GM12878 (cell line): ENCODE measurements around the gene YIF1B. TPM values are rescaled to one million over a fixed set of nuclear protein-coding genes. Genes with fewer than 3 reads are reported as not detected.
"Not testable (repeated sequence)": the region's sequence is repeated elsewhere in the genome, so short reads cannot be mapped to it uniquely, and the experiment has no call there.

ENCODE experiments used
- ATAC-seq: fragments of 200-7000 bp; cut with Tn5 transposase; 3 replicates; pipeline ENCODE4 v1.9.1; 2020; ENCODE audit warnings: mild to moderate bottlenecking, moderate library complexity
- BruUV-seq: library from RNA; stranded (reverse); fragments of 400-500 nt; replicated peaks from 2 replicates; lab custom pipeline; 2021; lab: Mats Ljungman, UMichigan
- CTCF ChIA-PET: fragments of 300-600 bp; sonication (Branson Sonifier 250); formaldehyde crosslinking; extraction: SDS; loops from one replicate; lab custom pipeline; 2021; ENCODE audit warnings: inconsistent platforms; lab: Yijun Ruan, JAX
- POLR2A ChIA-PET: fragments of 350-600 bp; formaldehyde crosslinking; extraction: SDS; loops from one replicate; lab custom pipeline; 2021; ENCODE audit warnings: inconsistent platforms; lab: Charles Lee
- RAD21 ChIA-PET: fragments of 300-600 bp; sonication (Branson Sonifier 250); formaldehyde crosslinking; loops from one replicate; lab custom pipeline; 2023; ENCODE audit warnings: antibody characterized with exemption; ENCODE audit not compliant: unreplicated experiment; lab: Charles Lee
- SMC1A ChIA-PET: fragments of 300-600 bp; sonication (Branson Sonifier 250); formaldehyde crosslinking; loops from one replicate; lab custom pipeline; 2023; ENCODE audit not compliant: unreplicated experiment, uncharacterized antibody; lab: Charles Lee
- DNase-seq: peaks from one replicate; pipeline ENCODE4 v3.0.0-alpha.2; 2011; ENCODE audit warnings: low read depth, low spot score
- FAIRE-seq: peaks from 3 replicates; lab custom pipeline; 2011; peaks lifted over from hg19 to GRCh38; lab: Jason Lieb, UNC
- H2AFZ ChIP-seq: 2 replicates; pipeline ENCODE4 v1.6.0; 2011; ENCODE audit warnings: low read depth, low read length, control low read depth; ENCODE audit not compliant: control insufficient read depth
- H3K27ac ChIP-seq: 2 replicates; pipeline ENCODE4 v1.5.1; 2011; ENCODE audit warnings: control low read depth; ENCODE audit not compliant: control insufficient read depth, insufficient read depth
- H3K27me3 ChIP-seq, 2 experiments: replicated peaks in 1 of 2; 2 replicates each; pipeline versions ENCODE4 v1.6.0 to v1.6.1; 2011; ENCODE audit warnings: low read length in 1 of 2; ENCODE audit not compliant: control insufficient read depth in 2 of 2, insufficient read depth in 2 of 2
- H3K36me3 ChIP-seq, 2 experiments: 2 replicates each; pipeline ENCODE4 v1.5.1; 2011; ENCODE audit warnings: low read length in 1 of 2; ENCODE audit not compliant: control insufficient read depth in 2 of 2, insufficient read depth in 2 of 2
- H3K4me1 ChIP-seq: 2 replicates; pipeline ENCODE4 v1.6.1; 2011; ENCODE audit warnings: mild to moderate bottlenecking, low read length, moderate library complexity, mixed read lengths; ENCODE audit not compliant: control insufficient read depth, insufficient read depth
- H3K4me2 ChIP-seq: 2 replicates; pipeline ENCODE4 v1.6.0; 2011; ENCODE audit warnings: control low read depth; ENCODE audit not compliant: control insufficient read depth, insufficient read depth
- H3K4me3 ChIP-seq: fragments of 200-600 bp; sonication (generic); 2 replicates; pipeline ENCODE4 v1.5.1; 2016
- H3K79me2 ChIP-seq: 2 replicates; pipeline ENCODE4 v1.6.0; 2011; ENCODE audit warnings: low read length; ENCODE audit not compliant: control insufficient read depth, insufficient read depth
- H3K9ac ChIP-seq: 2 replicates; pipeline ENCODE4 v1.8.0; 2011; ENCODE audit warnings: low read length, control low read depth, mixed read lengths; ENCODE audit not compliant: control insufficient read depth, insufficient read depth
- H3K9me3 ChIP-seq: replicated peaks from 3 replicates; pipeline ENCODE4 v1.5.1; 2011; ENCODE audit warnings: mild to moderate bottlenecking, low read length; ENCODE audit not compliant: control insufficient read depth, insufficient read depth
- H4K20me1 ChIP-seq: 2 replicates; pipeline ENCODE4 v1.6.0; 2011; ENCODE audit not compliant: control insufficient read depth, insufficient read depth
- EP300 ChIP-seq, 2 experiments: fragments of 150-350 bp in 1 of 2; IDR thresholded peaks; 2 replicates each; pipeline ENCODE4 v1.6.1; 2011 to 2012; ENCODE audit warnings: low read depth in 2 of 2, low read length in 2 of 2, borderline replicate concordance in 1 of 2, improper control_type of control experiment in 1 of 2, inconsistent platforms in 1 of 2; ENCODE audit not compliant: control insufficient read depth in 1 of 2
- ESRRA ChIP-seq: IDR thresholded peaks from 2 replicates; pipeline ENCODE4 v1.6.1; 2012; ENCODE audit warnings: mild to moderate bottlenecking, low read length, improper control_type of control experiment
- KDM1A ChIP-seq: fragments of 200-600 bp; sonication (generic); IDR thresholded peaks from 2 replicates; pipeline ENCODE4 v1.6.1; 2016; ENCODE audit warnings: borderline replicate concordance
- POLR2AphosphoS5 ChIP-seq: IDR thresholded peaks from 2 replicates; pipeline ENCODE4 v1.6.1; 2011; ENCODE audit warnings: mild to moderate bottlenecking, low read length, inconsistent platforms
- SKIL ChIP-seq: fragments of 450-650 bp; IDR thresholded peaks from 2 replicates; pipeline ENCODE4 v1.6.1; 2017; ENCODE audit warnings: mild to moderate bottlenecking, low read depth, inconsistent platforms; ENCODE audit not compliant: poor library complexity, severe bottlenecking
- WGBS: methylation state at CpG from one replicate; pipeline ENCODE4 v1.1.6; 2016; ENCODE audit warnings: low lambda C conversion rate; ENCODE audit not compliant: insufficient replicate concordance, insufficient coverage; ENCODE audit errors: missing lambda C conversion rate; 5-methylcytosine and 5-hydroxymethylcytosine counted together
- in situ Hi-C: fragments of 300-500 bp; cut with MboI; formaldehyde crosslinking; loops from 9 replicates; pipeline ENCODE4 v1.14.3; 2018; ENCODE audit warnings: mixed read lengths
- intact Hi-C: fragments of 100-400 bp; cut with micrococcal nuclease; formaldehyde crosslinking; loops from one replicate; pipeline ENCODE4 v1.14.2; 2022; ENCODE audit not compliant: unreplicated experiment
- polyA plus RNA-seq, 11 experiments: library from polyadenylated mRNA; depleted of rRNA in 4 of 11; unstranded in 6 of 11; stranded (reverse) in 5 of 11; fragments of >200 nt; fragmentation: Nextera tagmentation in 4 of 11; fragmentation: Illumina TruSeq in 1 of 11; extraction: Ambion mirVana in 4 of 11; extraction: Trizol in 1 of 11; gene quantifications; 1 replicate in 1 of 11; 2 replicates in 10 of 11; pipeline versions ENCODE4 v1.2.1 to v1.2.3, GENCODE V29; 2011 to 2016; ENCODE audit warnings: inconsistent platforms in 2 of 11, missing spikeins in 2 of 11, low read depth in 1 of 11
- total RNA-seq, 4 experiments: library from RNA; depleted of rRNA in 3 of 4; stranded (reverse); fragments of >200 nt in 3 of 4; fragmentation: Illumina TruSeq in 1 of 4; extraction: Trizol in 1 of 4; gene quantifications; 2 replicates each; pipeline versions ENCODE4 v1.2.1 to v1.2.3, GENCODE V29; 2013 to 2021

YIF1B gene
- total and polyA plus RNA-seq, 10 of the 15 experiments (the other 5 are each of a cell fraction or from before 2014, with no cell fraction given), result 1.3 to 106 (median 53.5) TPM

- TF ChIP-seq EP300 (IDR thresholded peaks at IDR 0.05; ENCODE audit: borderline replicate concordance in 1 of 2, control insufficient read depth in 1 of 2, low read depth in 2 of 2, low read length in 2 of 2) (no peak), POLR2AphosphoS5 (no peak), KDM1A (no peak), SKIL (no peak), ESRRA (no peak)
Observed at GRCh38 chr19:38262585-38263268, 53.0 kb downstream of the YIF1B start (continued).

GRCh38 chr19:38261942-38262341, 53.8 kb downstream of the YIF1B start:
- H4K20me1 ChIP-seq, H3K4me1 ChIP-seq, ATAC-seq, BruUV-seq, intact Hi-C loops, H3K4me2 ChIP-seq, in situ Hi-C loops, H3K9me3 ChIP-seq, H3K27me3 ChIP-seq, FAIRE-seq, RAD21 ChIA-PET, H3K4me3 ChIP-seq, CTCF ChIA-PET, H3K36me3 ChIP-seq, DNase-seq, H3K79me2 ChIP-seq, SMC1A ChIA-PET, H2AFZ ChIP-seq, H3K9ac ChIP-seq, H3K27ac ChIP-seq: not testable (repeated sequence)
- 93% methylated on average over 9 of the region's 12 CpGs for WGBS
- POLR2A ChIA-PET, result interaction anchor here (0.7 kb wide), 1 partner anchor 356 kb away, joined by 4 read pairs; the partner anchor contains the start of gene MAP4K1
